Activated naive CD4-positive, alpha-beta T cell treated with Interleukin-2 at 50 U/mL for 16 hours (primary cell): Measurements from ENCODE around the gene GALNT18.

Experiments
- DNase-seq: peaks from one replicate; pipeline ENCODE4 v3.0.0-alpha.2; 2020

The GALNT18 gene

GRCh38 chr11:11624204-11624603 lies 2.4 kb upstream of the GALNT18 start:
- DNase-seq, result no peak

- no peak for DNase-seq
Measured at GRCh38 chr11:11622772-11623171, 967 bp upstream of the GALNT18 start.

GRCh38 chr11:11622340-11622706 lies 518 bp upstream of the GALNT18 start:
- no peak for DNase-seq

GRCh38 chr11:11620921-11621572 lies 758 bp downstream of the GALNT18 start:
- peak; percentile 5 for DNase-seq

- DNase-seq, result no peak
Measured at GRCh38 chr11:11620173-11620920, 1.5 kb downstream of the GALNT18 start.

- DNase-seq, result no peak
Measured at GRCh38 chr11:11618973-11619435, 2.8 kb downstream of the GALNT18 start.

- DNase-seq, result no peak
Measured at GRCh38 chr11:11615086-11615485, 6.7 kb downstream of the GALNT18 start.

- DNase-seq, result no peak
Measured at GRCh38 chr11:11612439-11612838, 9.4 kb downstream of the GALNT18 start.

GRCh38 chr11:11611381-11611780 lies 10.4 kb downstream of the GALNT18 start:
- DNase-seq, result no peak

- DNase-seq, result no peak
Measured at GRCh38 chr11:11608783-11609232, 13.0 kb downstream of the GALNT18 start.

- no peak for DNase-seq
Measured at GRCh38 chr11:11607772-11608171, 14.0 kb downstream of the GALNT18 start.

- DNase-seq, result no peak
Measured at GRCh38 chr11:11605821-11606450, 15.9 kb downstream of the GALNT18 start.

- no peak for DNase-seq
Measured at GRCh38 chr11:11605181-11605580, 16.6 kb downstream of the GALNT18 start.

- DNase-seq, result no peak
Measured at GRCh38 chr11:11604370-11604990, 17.3 kb downstream of the GALNT18 start.

GRCh38 chr11:11602011-11602410 lies 19.8 kb downstream of the GALNT18 start:
- DNase-seq, result no peak

GRCh38 chr11:11600288-11600687 lies 21.5 kb downstream of the GALNT18 start:
- no peak for DNase-seq

- DNase-seq, result no peak
Measured at GRCh38 chr11:11598243-11598642, 23.6 kb downstream of the GALNT18 start.

- DNase-seq, result no peak
Measured at GRCh38 chr11:11594162-11594561, 27.6 kb downstream of the GALNT18 start.

GRCh38 chr11:11592146-11592684 lies 29.6 kb downstream of the GALNT18 start:
- no peak for DNase-seq

GRCh38 chr11:11589437-11589836 lies 32.4 kb downstream of the GALNT18 start:
- DNase-seq, result no peak

GRCh38 chr11:11588891-11589290 lies 32.9 kb downstream of the GALNT18 start:
- no peak for DNase-seq

GRCh38 chr11:11588243-11588642 lies 33.6 kb downstream of the GALNT18 start:
- no peak for DNase-seq

GRCh38 chr11:11587122-11587521 lies 34.7 kb downstream of the GALNT18 start:
- DNase-seq, result no peak
